GM18867 (cell line): ENCODE data around the gene RASD2.

Experiments
- ATAC-seq: cut with Tn5 transposase; IDR thresholded peaks from one replicate; pipeline ENCODE4 v1.9.1; 2021; ENCODE audit warnings: mild to moderate bottlenecking, moderate library complexity; ENCODE audit not compliant: unreplicated experiment

RASD2 gene

DNA sequence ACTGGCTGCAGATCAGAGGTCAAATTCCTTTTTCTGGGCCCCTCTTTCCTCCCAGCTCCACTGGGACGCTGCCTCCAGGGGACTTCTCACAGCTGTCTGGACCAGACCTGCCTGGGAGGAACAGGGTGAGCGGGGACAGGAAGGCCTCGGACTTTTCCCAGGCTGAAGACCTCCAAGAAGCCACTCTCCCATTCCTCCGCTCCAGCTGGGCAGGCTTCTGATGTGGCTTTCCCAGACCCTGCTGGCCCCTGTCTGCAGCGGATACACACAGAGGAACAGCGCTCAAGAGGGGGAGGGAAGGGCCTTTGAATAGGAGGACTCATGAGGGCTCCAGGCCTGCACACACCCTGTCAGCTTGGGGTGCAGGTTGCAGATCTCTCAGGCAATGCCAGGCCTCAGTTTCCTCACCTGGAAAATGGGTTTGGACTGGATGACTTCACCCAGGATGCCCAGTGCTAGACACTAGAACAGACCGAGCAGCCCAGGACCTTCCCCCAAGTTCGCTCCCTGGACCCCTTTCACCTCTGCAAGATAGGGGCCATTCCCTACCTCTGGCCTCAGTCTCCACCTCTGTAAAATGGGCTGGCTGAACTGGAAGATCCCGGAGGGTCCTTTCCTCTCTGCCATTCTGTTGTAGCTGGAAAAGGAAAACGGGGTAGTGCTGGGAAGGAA, 39.9 kb downstream of the RASD2 start:
- ATAC-seq, result no peak

DNA sequence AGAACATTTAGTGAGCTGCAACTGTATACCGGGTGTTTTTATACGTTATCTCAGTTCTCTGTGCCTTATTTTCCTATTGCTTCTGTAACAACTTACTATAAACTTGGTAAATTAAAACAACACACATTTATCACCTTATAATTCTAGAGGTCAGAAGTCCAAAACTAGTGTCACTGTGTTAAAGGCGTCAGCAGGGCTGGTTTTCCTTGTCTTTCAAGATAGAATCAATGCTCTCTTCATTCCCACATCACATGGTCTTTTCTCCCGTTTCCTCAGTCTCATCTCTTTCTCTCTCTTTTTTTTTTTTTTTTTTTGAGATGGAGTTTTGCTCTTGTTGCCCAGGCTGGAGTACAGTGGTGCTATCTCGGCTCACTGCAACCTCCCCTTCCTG, 40.4 kb downstream of the RASD2 start:
- ATAC-seq, result no peak

DNA sequence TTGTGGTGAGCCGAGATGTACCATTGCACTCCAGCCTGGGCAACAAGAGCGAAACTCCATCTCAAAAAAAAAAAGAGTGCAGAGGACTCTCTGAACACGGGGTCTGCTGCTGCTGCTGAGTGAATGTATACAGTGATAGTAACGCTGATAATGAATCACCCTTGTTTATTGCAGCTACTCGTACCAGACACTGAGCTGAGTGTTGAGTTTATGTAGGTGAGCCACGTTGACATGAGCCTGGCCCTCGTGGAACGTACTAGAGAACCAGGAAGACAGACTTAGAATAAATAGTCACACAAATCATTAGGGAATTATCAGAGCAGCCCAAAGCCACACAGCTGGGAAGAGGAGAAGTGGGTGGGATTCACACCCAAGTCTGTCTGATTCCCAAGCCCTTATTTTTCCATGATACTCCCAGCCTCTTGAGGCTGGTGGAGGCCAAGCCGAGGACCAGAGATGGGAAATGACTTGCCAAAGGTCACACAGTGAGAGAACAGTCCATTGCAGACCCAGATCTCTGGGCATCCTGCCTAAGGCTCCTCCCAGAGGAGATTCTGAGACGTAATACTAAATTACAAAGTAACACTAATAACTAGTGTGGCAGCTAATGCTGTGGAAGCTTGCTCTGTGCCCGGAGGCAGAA, 41.7 kb downstream of the RASD2 start:
- no peak for ATAC-seq

DNA sequence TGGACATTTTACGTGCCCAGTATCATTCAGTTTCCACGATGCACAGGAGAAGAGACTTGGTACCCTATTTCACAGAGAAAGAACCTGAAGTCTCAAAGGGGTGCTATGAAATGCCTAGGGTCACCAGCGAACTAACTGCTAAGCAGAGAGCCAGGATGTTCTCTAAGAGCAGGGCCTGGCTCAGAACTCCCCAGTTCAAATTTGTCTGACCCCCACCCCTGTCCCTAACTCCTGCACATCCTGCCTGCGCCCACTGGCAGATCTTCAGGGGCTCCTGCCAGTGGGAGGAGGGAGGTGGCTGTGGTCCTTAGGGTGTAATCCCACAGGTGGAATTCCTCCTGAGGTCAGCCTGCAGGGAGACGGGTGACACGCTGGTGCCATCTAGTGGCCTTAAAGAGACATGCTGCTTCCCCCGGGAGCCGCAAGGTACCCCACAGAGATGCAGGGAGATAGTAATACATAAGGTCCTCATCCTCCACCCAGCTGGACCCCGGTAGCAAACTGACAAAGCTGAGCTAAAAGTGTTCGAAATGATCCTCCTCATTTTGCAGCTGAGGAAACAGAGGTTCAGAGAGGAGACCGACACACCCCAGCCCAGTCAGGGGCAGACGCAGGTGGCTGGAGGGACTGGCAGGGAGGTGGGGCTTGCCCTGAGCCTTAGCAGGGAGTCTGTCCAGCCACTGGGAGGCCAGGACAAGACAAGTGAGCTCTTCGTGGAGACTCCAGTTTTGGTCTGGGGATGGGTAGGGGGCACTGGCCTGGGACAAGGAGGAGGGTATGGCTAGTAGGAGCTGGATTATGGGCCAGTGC, 42.4 kb downstream of the RASD2 start:
- no peak for ATAC-seq

DNA sequence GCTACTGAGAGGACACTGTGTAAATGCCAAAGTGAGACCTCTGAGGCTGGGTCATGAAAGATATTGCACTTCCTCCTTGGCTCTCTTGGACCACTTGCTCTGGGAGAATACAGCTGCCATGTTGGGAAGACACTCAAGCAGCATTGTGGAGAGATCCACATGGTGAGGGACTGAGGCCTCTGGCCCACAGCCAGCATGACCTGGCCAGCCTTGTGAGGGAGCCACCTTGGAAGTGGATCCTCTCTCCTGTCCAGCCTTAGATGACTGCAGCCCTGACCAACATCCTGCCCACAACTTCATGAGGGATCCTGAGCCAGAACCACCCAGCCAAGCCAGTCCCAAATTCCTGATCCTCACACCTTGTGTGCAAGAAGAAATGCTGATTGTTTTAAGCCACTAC, 46.1 kb downstream of the RASD2 start:
- no peak for ATAC-seq

DNA sequence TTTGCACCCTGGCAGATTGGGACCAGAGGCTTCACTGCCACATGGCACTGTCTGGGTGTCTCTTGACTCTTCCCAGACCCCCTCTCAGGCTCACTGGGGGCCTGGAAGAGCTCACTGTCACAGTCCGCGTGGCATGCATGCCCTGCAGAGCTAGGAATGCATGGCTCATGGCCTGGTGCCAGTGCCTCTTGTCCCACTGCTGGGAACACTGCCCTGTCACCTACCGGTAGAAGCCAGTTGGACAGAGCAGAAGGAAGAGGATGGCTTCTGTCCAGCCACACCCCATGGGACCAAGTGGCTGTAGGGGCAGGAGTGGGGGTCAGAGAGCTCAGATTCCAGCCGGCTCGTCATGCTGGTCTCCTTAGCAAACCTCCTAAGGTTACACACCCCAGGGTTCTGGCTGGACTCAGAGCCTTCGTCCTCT, 46.8 kb downstream of the RASD2 start:
- ATAC-seq, result no peak

DNA sequence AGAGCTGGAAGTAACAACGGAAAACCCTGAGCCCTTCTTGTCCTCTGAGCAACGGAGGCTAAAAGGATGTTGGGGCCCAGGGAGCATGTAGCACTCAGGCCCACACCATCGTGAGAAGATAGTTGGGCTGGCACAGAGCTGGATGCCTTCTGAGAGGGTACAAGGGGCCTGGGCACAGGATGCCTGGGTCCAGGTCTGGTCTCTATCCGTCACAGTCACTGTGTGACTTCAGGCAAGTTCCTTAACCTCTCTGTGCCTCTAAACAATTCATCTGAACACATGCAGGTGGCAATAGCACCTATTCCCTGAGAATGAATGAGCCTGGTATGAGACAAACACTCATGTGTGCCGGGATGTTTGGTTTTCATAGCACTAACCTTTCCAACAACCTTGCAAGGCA, 47.3 kb downstream of the RASD2 start:
- ATAC-seq, result no peak

DNA sequence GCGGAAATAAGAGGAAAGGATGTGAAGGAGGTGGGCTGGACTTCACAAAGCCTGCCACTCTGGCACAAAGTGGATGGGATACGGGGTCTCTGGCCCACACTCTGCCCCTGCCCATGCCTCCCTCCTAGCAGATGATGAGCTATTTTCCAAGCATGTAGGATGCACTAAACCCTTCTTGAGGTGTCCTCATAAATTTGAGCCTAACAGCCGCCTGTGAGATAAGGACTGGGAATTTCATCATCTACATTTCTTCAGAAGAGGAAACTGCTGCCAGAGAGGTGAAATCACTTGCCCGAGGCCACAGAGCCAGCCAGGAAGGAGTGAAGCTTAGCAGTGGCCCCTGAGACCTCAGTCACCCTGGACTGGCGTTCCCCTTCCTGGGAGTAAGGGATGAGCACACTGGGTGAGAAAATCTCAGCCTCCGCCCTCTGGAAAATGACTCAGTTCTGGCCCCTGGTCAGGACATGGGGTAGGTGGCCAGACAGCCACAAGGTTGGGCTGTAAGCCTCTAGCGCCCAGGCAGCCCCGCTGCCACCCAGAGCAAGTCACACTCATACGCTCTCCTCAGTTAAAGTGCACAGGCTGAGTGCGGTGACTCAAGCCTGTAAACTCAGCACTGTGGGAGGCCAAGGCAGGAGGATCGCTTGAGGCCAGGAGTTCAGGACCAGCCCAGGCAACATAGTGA, 48.6 kb downstream of the RASD2 start:
- ATAC-seq, result no peak

DNA sequence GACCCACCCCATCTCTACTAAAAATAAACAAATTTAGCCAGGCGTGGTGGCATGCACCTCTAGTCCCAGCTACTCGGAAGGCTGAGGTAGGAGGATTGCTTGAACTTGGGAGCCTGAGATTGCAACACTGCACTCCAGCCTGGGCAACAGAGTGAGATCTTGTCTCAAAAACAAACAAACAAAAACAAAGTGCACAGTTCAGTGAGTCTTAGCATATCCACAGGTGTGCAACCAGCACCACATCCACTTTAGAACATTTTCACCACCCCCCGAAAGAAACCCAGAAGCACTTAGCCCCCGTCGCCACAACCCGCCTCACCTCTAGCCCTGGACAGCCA, 49.1 kb downstream of the RASD2 start:
- no peak for ATAC-seq

DNA sequence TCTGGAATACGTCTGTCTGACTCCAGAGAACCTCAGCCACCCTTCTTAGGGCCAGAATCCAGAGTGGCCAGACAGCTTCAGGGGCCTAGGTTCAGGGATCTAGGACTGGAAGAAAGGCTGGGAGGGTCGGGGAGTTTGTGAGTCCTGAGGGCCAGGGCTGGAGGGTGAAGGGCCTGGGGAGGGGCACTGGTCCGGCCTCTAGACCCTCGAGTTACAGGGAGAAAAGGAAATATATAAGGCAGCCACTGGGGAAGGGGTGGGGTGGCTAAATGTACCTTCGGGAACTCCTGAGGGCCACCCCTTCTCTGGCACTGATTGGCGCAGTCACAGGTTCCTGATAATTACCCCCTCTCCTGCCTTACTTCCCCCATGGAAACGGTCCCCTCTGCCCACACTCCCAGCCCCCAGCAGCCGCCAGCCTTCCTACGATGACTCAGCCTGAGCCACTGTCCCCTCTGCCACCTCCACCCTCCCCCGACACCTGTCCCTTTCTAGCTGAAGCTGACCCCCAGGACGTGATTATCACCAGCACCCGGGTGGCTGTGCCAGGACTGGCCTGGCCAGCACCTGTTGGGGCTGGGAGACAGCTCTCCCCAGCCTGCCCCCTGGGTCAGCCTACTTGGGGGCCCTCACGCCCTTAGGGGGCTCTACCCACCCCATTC, 50.1 kb downstream of the RASD2 start:
- ATAC-seq, result no peak

DNA sequence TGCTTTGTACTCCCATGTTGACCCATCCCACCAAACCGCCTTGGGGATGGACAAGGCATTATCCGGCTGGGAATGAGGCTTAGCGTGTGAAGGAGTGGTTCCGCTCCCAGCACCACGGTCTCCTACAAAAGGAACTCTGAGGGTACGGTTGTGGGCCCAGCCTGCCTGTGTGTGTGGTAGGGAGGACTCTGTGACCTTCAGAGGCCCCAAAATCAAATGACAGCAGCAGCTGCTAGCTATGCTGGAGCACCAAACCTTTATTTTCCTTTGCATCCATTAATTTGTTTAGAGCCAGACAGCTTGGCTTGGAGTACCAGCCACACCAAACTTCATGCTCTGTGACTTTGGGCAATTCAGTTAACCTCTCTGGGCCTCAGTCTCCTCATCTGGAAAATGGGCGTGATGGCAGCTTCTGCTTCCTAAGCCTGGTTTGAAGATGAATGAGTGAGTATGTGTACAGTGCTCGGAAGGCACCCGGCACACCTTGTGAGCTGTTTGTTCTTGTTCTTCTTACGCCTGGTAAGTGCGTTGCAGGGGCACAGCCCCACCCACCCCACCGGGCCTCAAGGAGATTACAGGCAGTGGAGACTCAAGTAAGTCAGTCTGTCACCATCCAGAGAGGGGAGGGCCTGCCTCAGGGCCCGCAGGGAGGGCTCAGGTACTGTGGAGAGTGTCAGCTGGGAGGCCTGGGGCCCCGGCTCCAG, 51.2 kb downstream of the RASD2 start:
- no peak for ATAC-seq

DNA sequence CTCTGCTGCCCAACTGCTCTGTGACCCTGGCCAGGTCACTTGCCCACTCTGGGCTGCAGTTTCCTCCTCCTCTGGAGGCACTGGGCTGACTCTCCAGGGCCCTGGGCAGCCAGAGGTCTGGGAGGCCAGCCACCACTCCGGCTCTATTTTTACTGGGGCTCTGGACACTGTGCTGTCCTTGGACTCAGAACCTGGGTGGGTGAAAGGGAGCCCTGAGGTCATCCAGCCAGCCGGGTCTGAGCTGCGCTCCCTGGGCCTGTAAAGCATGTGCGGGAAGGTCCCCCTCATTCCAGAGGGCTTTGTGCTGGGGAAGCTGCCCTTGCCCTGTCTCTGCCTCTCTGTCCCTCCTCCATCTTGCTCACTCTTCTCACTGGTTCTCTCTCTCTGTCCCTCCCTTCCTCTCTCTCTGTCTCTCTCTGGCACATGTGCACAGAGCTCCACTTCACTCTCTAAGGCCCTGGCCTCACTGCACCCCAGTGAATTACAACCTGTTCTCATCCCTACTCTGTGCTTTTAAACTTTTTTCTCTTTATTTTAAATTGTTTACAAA, 51.9 kb downstream of the RASD2 start:
- no peak for ATAC-seq

DNA sequence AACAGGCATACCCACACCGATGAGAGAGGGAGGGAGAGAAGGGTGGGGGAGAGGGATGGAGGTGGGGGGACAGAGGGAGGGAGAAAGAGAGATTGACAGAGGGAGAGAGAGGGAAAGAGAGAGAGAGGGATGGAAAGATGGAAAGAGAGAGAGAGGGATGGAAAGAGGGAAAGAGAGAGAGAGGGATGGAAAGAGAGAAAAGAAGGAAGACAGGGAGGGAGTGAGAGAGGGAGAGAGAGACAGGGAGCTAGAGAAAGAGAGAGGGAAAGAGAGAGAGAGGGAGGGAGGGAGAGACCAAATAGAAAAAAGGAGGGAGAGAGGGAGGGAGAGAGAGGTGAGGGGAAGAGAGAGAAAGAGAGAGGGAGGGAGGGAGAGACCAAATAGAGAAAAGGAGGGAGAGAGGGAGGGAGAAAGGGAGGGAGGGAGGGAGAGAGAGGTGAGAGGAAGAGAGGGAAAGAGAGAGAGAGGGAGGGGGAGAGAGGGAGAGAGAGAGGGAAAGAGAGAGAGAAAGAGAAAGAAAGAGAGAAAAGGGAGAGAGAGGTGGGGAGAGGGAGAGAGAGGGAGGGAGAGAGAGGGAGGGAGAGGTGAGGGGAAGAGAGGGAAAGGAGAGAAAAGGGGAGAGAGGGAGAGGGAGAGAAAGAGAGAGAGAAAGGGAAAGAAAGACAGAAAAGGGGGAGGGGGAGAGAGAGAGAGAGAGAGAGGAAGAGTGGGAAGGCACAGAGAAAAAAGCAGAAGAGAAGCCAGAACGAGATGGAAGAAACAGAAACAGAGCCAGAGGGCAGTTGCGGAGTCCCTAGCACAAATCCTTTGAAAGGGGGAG, 52.6 kb downstream of the RASD2 start:
- ATAC-seq, result no peak

DNA sequence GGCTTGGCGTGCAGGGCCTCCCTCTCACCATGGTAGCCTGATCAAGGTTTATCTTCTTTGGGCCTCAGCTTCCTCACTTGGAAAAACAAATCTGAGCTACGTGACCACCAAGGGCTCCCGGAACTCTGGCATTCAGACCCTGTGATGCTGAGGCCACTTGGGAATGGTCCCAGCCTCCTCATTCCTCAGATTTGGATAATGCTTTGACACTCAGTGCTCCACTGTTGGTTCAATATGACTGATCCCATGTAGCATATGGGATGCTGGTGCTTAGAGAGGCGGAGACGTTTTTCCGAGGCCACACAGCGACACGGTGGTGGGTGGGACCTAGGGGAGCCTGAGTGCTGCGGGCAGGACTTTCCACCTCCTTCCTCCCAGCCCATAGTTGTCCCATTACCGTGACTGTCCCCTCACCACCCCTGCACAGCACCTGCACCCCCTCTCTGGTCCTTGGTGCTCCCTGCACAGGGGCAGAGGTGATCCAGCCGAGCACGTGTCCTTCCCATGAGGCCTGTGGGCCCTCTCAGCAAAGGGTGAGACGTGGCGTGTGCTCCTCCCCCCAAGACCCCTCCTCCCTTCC, 53.4 kb downstream of the RASD2 start:
- ATAC-seq, result no peak

DNA sequence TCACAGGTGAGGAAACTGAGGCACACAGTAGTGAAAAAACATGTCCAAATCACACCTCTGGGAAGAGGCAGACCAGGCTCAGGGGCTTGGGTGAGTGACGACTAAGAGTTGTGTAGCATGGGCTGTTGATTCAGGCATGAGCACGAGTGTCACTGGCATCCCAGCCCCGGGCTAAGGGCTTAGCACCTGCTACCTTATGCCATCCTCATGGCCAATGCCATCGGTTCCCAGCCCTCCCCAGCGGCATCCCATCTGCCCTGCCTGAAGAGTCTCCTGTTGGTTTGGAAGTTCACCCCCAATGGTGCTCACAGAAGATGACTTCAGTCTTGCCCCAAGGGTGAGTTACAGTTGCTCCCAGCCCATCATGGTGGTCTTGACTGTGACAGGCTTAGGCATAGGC, 54.1 kb downstream of the RASD2 start:
- ATAC-seq, result no peak

DNA sequence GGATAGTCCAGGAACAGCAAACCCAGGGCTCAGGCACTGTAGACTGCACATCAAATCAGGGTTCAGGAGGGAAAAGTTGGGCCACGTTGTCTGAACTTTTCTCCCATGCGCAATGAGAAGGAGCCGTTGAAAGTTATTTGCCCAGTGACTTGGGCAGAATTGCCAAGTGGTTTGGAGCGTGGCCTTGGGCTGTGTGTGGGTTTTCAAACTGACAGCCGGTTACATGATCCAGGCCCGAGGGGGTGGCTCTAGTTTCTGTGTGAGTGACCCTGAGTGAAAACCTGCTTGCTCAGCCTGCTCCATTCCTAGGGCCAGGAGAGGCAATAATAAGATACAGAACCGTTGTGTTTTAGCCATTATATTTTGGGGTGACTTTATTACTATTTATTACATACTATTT, 56.2 kb downstream of the RASD2 start:
- ATAC-seq, result no peak

DNA sequence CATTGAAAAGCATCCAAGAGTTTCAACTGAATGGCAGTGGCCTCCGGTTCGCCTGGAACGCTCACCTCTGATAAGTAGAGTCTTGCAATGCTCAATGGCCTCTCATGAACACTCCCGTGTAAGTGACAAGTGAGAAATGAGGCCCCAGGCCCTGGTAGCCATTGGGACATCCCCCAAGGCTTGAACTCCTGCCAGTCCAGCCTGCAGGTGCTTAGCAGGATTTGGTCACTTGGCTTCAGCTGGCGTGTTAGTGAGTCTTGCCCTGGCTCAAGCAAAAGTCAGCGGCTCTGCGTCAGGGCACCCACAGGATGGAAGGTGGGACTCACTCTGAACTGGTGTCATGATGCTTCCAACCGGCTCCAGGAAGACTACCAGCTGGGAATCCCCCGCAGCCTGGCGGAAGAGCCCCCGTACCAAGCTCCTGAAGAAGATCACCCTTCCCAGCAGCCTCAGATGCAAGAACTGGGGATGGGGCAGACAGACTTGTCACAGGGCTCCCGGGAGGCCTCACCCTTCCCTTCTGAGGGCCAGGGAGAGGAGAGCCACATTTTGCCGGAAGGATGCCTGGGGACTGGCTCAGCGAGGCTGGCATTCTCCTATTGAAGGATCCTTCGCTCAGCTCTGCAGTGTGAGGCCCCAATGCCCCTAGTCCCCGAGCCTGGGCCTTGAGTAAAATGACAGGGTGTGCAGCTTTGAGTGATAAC, 57.2 kb downstream of the RASD2 start:
- ATAC-seq, result no peak

DNA sequence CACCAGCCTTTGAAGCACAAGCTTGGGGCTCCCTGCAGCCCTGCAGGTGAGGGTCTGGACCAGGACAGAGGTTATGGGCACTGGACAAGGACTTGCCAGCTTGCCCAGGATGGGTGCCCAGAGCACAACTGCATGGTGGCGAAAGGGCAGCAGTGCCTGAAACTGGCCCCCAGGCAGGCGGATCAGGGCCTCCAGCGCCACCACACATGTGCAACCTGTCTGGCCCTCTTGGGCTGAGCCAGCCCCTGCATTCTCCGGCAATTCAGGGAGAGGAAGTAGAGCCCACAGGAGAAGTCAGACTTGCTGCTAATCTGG, 57.7 kb downstream of the RASD2 start:
- ATAC-seq, result no peak

DNA sequence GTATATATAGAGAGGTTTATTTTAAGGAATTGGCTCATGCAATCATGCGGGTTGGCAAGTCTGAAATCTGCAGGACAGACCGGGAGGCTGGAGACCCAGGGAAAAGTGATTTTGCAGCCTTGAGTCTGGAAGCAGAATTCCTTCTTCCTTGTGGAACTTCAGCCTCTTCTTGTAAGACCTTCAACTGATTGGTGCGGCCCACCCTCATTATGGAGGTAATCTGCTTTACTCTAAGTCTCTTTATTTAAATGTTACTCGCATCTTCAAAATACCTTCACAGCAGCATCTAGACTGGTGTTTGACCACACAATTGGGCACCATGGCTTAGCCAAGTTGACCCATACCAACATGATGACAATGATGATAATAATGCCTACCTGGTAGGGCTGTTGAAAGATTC, 58.7 kb downstream of the RASD2 start:
- ATAC-seq, result no peak
